Measurements from ENCODE around the gene SFT2D3. TPM values are rescaled to one million over a fixed set of nuclear protein-coding genes. Genes with fewer than 3 reads are reported as not detected.

The SFT2D3 gene
- total and polyA plus RNA-seq, 4 experiments from 2014 or later, result 1.5 to 15.4 (median 7.9) TPM

GRCh38 chr2:127673291-127674069 is 27.8 kb upstream of the SFT2D3 start:
- no peak for DNase-seq
- Mint-ChIP-seq H3K27me3 (peaks cover 41 to 44% of the 10 kb centered on the region in 2 donors), H3K27ac (no peak overlapping the region), H3K9me3 (peaks cover 0 to 6% (median 0%) of the 10 kb centered on the region in 8 donors), H3K4me1 (peaks cover 2 to 13% (median 6%) of the 10 kb centered on the region in 4 donors), H3K4me3 (peak overlapping the region in 7 of 8 donors; percentile 22 to 83 (median 76)), H3K36me3 (no peaks in the 10 kb centered on the region)
- Histone ChIP-seq H3K36me3 (ENCODE audit: insufficient read depth, low read length) (no peaks in the 10 kb centered on the region), H3K27me3 (ENCODE audit: insufficient read depth, low read length) (peaks cover 10% of the 10 kb centered on the region), H3K9me3 (ENCODE audit: control insufficient read depth in 1 of 2, low read length in 2 of 2) (no peaks in the 10 kb centered on the region), H3K4me3 (ENCODE audit: low read length in 2 of 2) (no peak overlapping the region), H3K4me1 (ENCODE audit: insufficient read depth, low read length) (peaks cover 4% of the 10 kb centered on the region), H3K27ac (ENCODE audit: low read depth, low read length) (no peak overlapping the region)
- POLR2A ChIA-PET (ENCODE audit: partially characterized antibody), result no interaction called here
- intact Hi-C loops (cut with micrococcal nuclease), result no loop called here
- CTCF ChIA-PET (ENCODE audit: partially characterized antibody), result no interaction called here

- Mint-ChIP-seq H3K4me1 (peaks cover 2 to 13% (median 6%) of the 10 kb centered on the region in 4 donors), H3K36me3 (no peaks in the 10 kb centered on the region), H3K27ac (peak overlapping the region in 1 of 7 donors; percentile 72), H3K27me3 (peaks cover 38 to 44% of the 10 kb centered on the region in 2 donors), H3K9me3 (peaks cover 0 to 6% (median 0%) of the 10 kb centered on the region in 8 donors), H3K4me3 (peak overlapping the region; percentile 52 to 83 (median 79))
- H3K9me3 ChIP-seq (ENCODE audit: control insufficient read depth in 1 of 2, low read length in 2 of 2), result no peaks in the 10 kb centered on the region
- ChIA-PET CTCF (ENCODE audit: partially characterized antibody) (no interaction called here), POLR2A (ENCODE audit: partially characterized antibody) (interaction anchor here (0.7 kb wide), 1 partner anchor 28 kb away, joined by 3 read pairs; no protein-coding TSS in a partner anchor)
- peak in 3 of 5 donors; percentile 11 to 15 (median 14) for DNase-seq
- peak overlapping the region in 1 of 2 donors; percentile 19 for H3K4me3 ChIP-seq (ENCODE audit: low read length in 2 of 2)
- intact Hi-C loops (cut with micrococcal nuclease), result no loop called here
- peaks cover 4% of the 10 kb centered on the region for H3K4me1 ChIP-seq (ENCODE audit: insufficient read depth, low read length)
- no peaks in the 10 kb centered on the region for H3K36me3 ChIP-seq (ENCODE audit: insufficient read depth, low read length)
- H3K27ac ChIP-seq (ENCODE audit: low read depth, low read length), result no peak overlapping the region
- H3K27me3 ChIP-seq (ENCODE audit: insufficient read depth, low read length), result peaks cover 10% of the 10 kb centered on the region
Measured at GRCh38 chr2:127674241-127675209, 26.8 kb upstream of the SFT2D3 start.

DNA sequence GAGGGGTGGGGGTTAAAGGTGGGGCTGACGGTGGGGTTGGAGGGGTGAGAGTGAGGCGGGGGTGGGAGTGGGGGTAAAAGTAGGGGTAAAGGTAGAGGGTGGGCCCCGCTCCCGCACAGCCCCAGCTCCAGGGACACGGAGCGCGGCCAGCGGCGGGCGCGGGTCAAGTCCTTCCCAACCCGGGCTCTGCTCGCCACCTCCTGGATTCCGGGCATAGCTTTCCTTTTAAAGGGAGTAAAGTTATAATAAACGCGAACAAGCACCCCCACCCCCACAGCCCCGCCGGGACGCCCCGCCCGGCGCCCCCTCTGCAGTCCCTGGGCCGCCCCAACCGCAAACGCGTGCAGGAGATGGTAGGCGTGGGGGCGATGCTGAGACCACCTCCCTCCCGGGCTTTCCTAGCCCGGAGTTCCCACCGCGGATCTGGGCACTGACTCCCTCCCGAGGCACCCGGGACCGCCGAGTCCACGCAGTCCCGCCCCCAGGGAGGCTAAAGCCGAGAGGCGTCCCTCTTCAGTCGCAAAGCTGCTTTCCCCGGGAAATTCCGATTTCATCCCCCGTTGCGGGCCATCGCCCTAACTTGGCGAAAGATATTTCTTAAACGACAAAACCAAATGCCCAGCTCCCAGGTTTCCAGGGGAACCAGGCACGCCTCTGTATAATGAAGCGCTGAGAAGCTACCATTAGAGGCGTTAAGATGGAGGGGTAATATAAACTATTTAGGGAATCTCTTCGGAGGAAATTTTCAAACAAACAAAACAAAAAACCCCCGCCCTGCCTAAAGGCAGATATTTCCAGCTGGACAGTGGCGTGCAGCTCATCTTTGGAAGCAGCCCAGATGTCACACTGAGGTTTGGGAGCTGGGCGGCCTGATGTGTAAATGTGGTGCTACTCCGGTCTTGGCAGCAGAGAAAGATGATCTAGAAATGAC is 25.7 kb upstream of the SFT2D3 start, which contains the start of gene LIMS2:
Gene LIMS2 (minus strand): TSS at position 200 of the 931 bp plus-strand sequence. CDS start 506 bp downstream, outside the sequence.
- peak within 1 kb of the TSS in 1 of 2 donors; percentile 19 for H3K4me3 ChIP-seq (ENCODE audit: low read length in 2 of 2)
- intact Hi-C loops (cut with micrococcal nuclease), result no loop called here
- no peak for DNase-seq
- peaks cover 4% of the 10 kb centered on the region for H3K4me1 ChIP-seq (ENCODE audit: insufficient read depth, low read length)
- H3K4me1 Mint-ChIP-seq, result peaks cover 2 to 13% (median 6%) of the 10 kb centered on the region in 4 donors
- no peaks in the 10 kb centered on the region for H3K36me3 ChIP-seq (ENCODE audit: insufficient read depth, low read length)
- peaks cover 32 to 38% of the 10 kb centered on the region in 2 donors for H3K27me3 Mint-ChIP-seq
- H3K4me3 Mint-ChIP-seq, result peak within 1 kb of the TSS; percentile 72 to 86 (median 80)
- no peaks in the 10 kb centered on the region for H3K36me3 Mint-ChIP-seq
- H3K9me3 Mint-ChIP-seq, result peaks cover 0 to 2% (median 0%) of the 10 kb centered on the region in 8 donors
- H3K27ac ChIP-seq (ENCODE audit: low read depth, low read length), result no peak within 1 kb of the TSS
- ChIA-PET CTCF (ENCODE audit: partially characterized antibody) (interaction anchor here (1.2 to 1.8 kb wide), 2 partner anchors 19 to 24 kb away, joined by 3 to 4 read pairs; no protein-coding TSS in a partner anchor), POLR2A (ENCODE audit: partially characterized antibody) (no interaction called here)
- H3K27ac Mint-ChIP-seq, result peak within 1 kb of the TSS in 1 of 7 donors; percentile 72
- H3K9me3 ChIP-seq (ENCODE audit: control insufficient read depth in 1 of 2, low read length in 2 of 2), result no peaks in the 10 kb centered on the region
- peaks cover 10% of the 10 kb centered on the region for H3K27me3 ChIP-seq (ENCODE audit: insufficient read depth, low read length)

- Mint-ChIP-seq H3K27me3 (peaks cover 32 to 35% of the 10 kb centered on the region in 2 donors), H3K4me3 (peak overlapping the region in 1 of 8 donors; percentile 29), H3K4me1 (peaks cover 2 to 13% (median 6%) of the 10 kb centered on the region in 4 donors), H3K9me3 (peaks cover 0 to 2% (median 0%) of the 10 kb centered on the region in 8 donors), H3K36me3 (no peaks in the 10 kb centered on the region), H3K27ac (no peak overlapping the region)
- no peak for DNase-seq
- no peak overlapping the region for H3K4me3 ChIP-seq (ENCODE audit: low read length in 2 of 2)
- ChIA-PET POLR2A (ENCODE audit: partially characterized antibody) (no interaction called here), CTCF (ENCODE audit: partially characterized antibody) (interaction anchor here (1.8 kb wide), 1 partner anchor 25 kb away, joined by 4 read pairs; no protein-coding TSS in a partner anchor)
- intact Hi-C loops (cut with micrococcal nuclease), result no loop called here
- no peak overlapping the region for H3K27ac ChIP-seq (ENCODE audit: low read depth, low read length)
- H3K9me3 ChIP-seq (ENCODE audit: control insufficient read depth in 1 of 2, low read length in 2 of 2), result no peaks in the 10 kb centered on the region
- peaks cover 4% of the 10 kb centered on the region for H3K4me1 ChIP-seq (ENCODE audit: insufficient read depth, low read length)
- no peaks in the 10 kb centered on the region for H3K36me3 ChIP-seq (ENCODE audit: insufficient read depth, low read length)
- peaks cover 10% of the 10 kb centered on the region for H3K27me3 ChIP-seq (ENCODE audit: insufficient read depth, low read length)
Measured at GRCh38 chr2:127676906-127677305, 24.4 kb upstream of the SFT2D3 start.

- Histone ChIP-seq H3K36me3 (ENCODE audit: insufficient read depth, low read length) (no peaks in the 10 kb centered on the region), H3K27ac (ENCODE audit: low read depth, low read length) (no peak overlapping the region)
- peaks cover 24 to 28% of the 10 kb centered on the region in 2 donors for H3K27me3 Mint-ChIP-seq
Measured at GRCh38 chr2:127678531-127678930, 22.8 kb upstream of the SFT2D3 start.

DNA sequence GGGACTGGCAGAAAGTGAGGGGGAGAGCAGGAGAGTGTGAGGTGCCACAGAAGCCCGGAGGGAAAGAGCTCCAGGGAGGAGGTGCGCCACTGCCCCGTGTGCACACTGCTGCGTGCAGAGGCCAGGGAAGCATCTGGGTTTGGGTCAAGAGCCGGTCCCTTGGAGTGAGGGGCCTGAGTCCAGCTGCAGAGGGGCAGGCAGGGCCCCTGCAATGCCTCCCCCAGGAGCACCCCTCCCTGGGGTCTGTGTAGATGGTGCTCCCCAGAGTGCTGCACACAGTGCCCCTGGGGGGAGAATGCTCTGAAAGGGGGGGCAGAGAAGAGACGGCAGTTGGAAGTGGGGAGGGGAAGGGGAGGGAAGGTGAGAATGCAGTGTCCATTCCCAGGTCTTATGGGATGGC is 22.3 kb upstream of the SFT2D3 start:
- H3K36me3 Mint-ChIP-seq, result no peaks in the 10 kb centered on the region
- H3K27me3 ChIP-seq (ENCODE audit: insufficient read depth, low read length), result peaks cover 4% of the 10 kb centered on the region
- POLR2A ChIA-PET (ENCODE audit: partially characterized antibody), result no interaction called here
- DNase-seq, result no peak
- no peaks in the 10 kb centered on the region for H3K9me3 ChIP-seq (ENCODE audit: control insufficient read depth in 1 of 2, low read length in 2 of 2)
- peaks cover 0 to 2% (median 0%) of the 10 kb centered on the region in 8 donors for H3K9me3 Mint-ChIP-seq
- H3K4me3 ChIP-seq (ENCODE audit: low read length in 2 of 2), result no peak overlapping the region
- H3K4me1 ChIP-seq (ENCODE audit: insufficient read depth, low read length), result peaks cover 4% of the 10 kb centered on the region
- H3K27ac ChIP-seq (ENCODE audit: low read depth, low read length), result no peak overlapping the region
- H3K4me3 Mint-ChIP-seq, result no peak overlapping the region
- H3K36me3 ChIP-seq (ENCODE audit: insufficient read depth, low read length), result no peaks in the 10 kb centered on the region
- intact Hi-C loops (cut with micrococcal nuclease), result no loop called here
- peaks cover 2 to 13% (median 7%) of the 10 kb centered on the region in 4 donors for H3K4me1 Mint-ChIP-seq
- H3K27me3 Mint-ChIP-seq, result peaks cover 23% of the 10 kb centered on the region in 2 donors
- H3K27ac Mint-ChIP-seq, result no peak overlapping the region
- CTCF ChIA-PET (ENCODE audit: partially characterized antibody), result no interaction called here

More at GRCh38 chr2:127678531-127678930, 22.8 kb upstream of the SFT2D3 start:
- H3K9me3 Mint-ChIP-seq, result peaks cover 0 to 2% (median 0%) of the 10 kb centered on the region in 8 donors
- peaks cover 2 to 13% (median 7%) of the 10 kb centered on the region in 4 donors for H3K4me1 Mint-ChIP-seq
- Histone ChIP-seq H3K9me3 (ENCODE audit: control insufficient read depth in 1 of 2, low read length in 2 of 2) (no peaks in the 10 kb centered on the region), H3K4me3 (ENCODE audit: low read length in 2 of 2) (no peak overlapping the region), H3K27me3 (ENCODE audit: insufficient read depth, low read length) (peaks cover 9% of the 10 kb centered on the region), H3K4me1 (ENCODE audit: insufficient read depth, low read length) (peaks cover 4% of the 10 kb centered on the region)
- ChIA-PET CTCF (ENCODE audit: partially characterized antibody) (no interaction called here), POLR2A (ENCODE audit: partially characterized antibody) (no interaction called here)
- no peak overlapping the region for H3K4me3 Mint-ChIP-seq
- H3K36me3 Mint-ChIP-seq, result no peaks in the 10 kb centered on the region
- intact Hi-C loops (cut with micrococcal nuclease), result no loop called here
- no peak for DNase-seq
- no peak overlapping the region for H3K27ac Mint-ChIP-seq

Data from CD4-positive, alpha-beta memory T cell (primary cell).